Activated CD8-positive, alpha-beta T cell treated with anti-CD3 and anti-CD28 coated beads for 36 hours (primary cell): ENCODE measurements around the gene LYL1. TPM values are rescaled to one million over a fixed set of nuclear protein-coding genes. Genes with fewer than 3 reads are reported as not detected.

Experiments
- ATAC-seq: fragments of 200-7000 bp; cut with Tn5 transposase; one replicate; pipeline ENCODE4 v1.10.0; 2021; ENCODE audit warnings: mild to moderate bottlenecking, moderate library complexity
- CTCF ChIA-PET: fragments of 350-600 bp; sonication (Branson Sonifier 250); formaldehyde crosslinking; loops from one replicate; lab custom pipeline; 2021; ENCODE audit warnings: antibody characterized with exemption; lab: Charles Lee
- POLR2A ChIA-PET: fragments of 350-600 bp; sonication (Branson Sonifier 250); formaldehyde crosslinking; loops from one replicate; lab custom pipeline; 2021; ENCODE audit warnings: antibody characterized with exemption; lab: Charles Lee
- DNase-seq: peaks from one replicate; pipeline ENCODE4 v3.0.0-alpha.2; 2020
- H3K27ac Mint-ChIP-seq: one replicate; pipeline ENCODE4 v1.8.0; 2021; ENCODE audit warnings: mild to moderate bottlenecking, mixed read lengths
- H3K27me3 Mint-ChIP-seq: one replicate; pipeline ENCODE4 v1.8.0; 2021; ENCODE audit warnings: mixed read lengths
- H3K36me3 Mint-ChIP-seq: one replicate; pipeline ENCODE4 v1.8.0; 2021; ENCODE audit warnings: low read depth, mixed read lengths
- H3K4me1 Mint-ChIP-seq: one replicate; pipeline ENCODE4 v1.8.0; 2021; ENCODE audit warnings: low read depth, mixed read lengths
- H3K4me3 Mint-ChIP-seq: one replicate; pipeline ENCODE4 v1.8.0; 2021; ENCODE audit warnings: mild to moderate bottlenecking, moderate library complexity, mixed read lengths
- H3K9me3 Mint-ChIP-seq: one replicate; pipeline ENCODE4 v1.8.0; 2021; ENCODE audit warnings: mixed read lengths
- intact Hi-C: fragments of 100-400 bp; cut with micrococcal nuclease; formaldehyde crosslinking; loops from one replicate; pipeline ENCODE4 v1.10.0; 2022
- total RNA-seq, 2 experiments: library from RNA; stranded (reverse); gene quantifications; one replicate each; pipeline ENCODE4 v1.2.3, GENCODE V29; 2021
- TF ChIP-seq, protein P1 (sequence below): fragments of 200-600 bp; IDR thresholded peaks from one replicate; pipeline ENCODE4 v1.8.0; 2022; ENCODE audit warnings: antibody characterized with exemption, mild to moderate bottlenecking

LYL1 gene
- total RNA-seq, 2 experiments from 2014 or later = 3.9 to 4.8 TPM

DNA sequence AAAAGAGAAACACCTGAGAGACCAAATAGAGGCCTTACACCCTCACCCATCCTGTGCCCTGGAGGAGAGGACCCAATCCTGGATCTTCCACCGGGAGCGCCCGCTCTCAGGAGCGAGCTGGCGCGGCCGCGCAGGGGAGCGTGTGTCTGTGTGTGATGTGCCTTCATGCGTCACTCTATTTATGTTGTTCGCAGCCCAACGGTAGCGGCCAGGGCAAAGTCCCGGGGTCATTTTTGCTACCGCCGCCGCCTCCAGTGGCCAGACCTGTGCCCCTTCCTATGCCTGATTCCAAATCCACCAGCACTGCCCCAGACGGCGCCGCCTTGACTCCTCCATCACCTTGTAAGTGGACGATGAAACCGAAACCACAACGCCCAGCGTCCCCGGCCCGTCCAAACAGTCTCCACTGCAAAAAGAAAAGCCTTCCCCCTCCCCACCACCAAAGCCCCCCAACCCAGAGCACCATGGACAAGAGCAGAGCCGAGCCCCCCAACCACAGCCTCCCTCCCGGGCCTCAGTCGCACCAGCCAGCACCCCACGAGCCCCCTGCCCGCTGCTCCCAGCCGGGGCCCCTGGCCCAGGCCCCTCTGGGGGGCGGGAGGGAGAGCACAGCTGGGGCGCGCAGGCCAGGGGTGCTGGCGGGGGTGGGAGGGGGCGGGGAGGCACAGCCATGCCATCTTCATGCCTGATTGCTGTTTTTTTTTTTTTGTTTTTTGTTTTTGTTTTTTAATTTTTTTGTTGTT, 14.7 kb downstream of the LYL1 start:
- H3K9me3 Mint-ChIP-seq = no peaks in the 10 kb centered on the region
- intact Hi-C loops = no loop called here

GRCh38 chr19:13087295-13087694, 15.4 kb downstream of the LYL1 start:
- CTCF ChIA-PET = interaction anchor here (1.0 to 2.1 kb wide), 3 partner anchors 54 to 122 kb away, joined by 3 to 12 read pairs (median 5); no protein-coding TSS in a partner anchor
- intact Hi-C loops = no loop called here

More for the DNA sequence above, 14.7 kb downstream of the LYL1 start:
- Mint-ChIP-seq H3K4me3 (no peak overlapping the region), H3K27ac (no peak overlapping the region), H3K4me1 (no peaks in the 10 kb centered on the region), H3K36me3 (no peaks in the 10 kb centered on the region), H3K27me3 (no peaks in the 10 kb centered on the region)
- TF ChIP-seq, protein P1, sequence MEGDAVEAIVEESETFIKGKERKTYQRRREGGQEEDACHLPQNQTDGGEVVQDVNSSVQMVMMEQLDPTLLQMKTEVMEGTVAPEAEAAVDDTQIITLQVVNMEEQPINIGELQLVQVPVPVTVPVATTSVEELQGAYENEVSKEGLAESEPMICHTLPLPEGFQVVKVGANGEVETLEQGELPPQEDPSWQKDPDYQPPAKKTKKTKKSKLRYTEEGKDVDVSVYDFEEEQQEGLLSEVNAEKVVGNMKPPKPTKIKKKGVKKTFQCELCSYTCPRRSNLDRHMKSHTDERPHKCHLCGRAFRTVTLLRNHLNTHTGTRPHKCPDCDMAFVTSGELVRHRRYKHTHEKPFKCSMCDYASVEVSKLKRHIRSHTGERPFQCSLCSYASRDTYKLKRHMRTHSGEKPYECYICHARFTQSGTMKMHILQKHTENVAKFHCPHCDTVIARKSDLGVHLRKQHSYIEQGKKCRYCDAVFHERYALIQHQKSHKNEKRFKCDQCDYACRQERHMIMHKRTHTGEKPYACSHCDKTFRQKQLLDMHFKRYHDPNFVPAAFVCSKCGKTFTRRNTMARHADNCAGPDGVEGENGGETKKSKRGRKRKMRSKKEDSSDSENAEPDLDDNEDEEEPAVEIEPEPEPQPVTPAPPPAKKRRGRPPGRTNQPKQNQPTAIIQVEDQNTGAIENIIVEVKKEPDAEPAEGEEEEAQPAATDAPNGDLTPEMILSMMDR = no peak
- no peak for ATAC-seq
- POLR2A ChIA-PET = interaction anchor here (0.9 kb wide), 1 partner anchor 11 kb away, joined by 3 read pairs; no protein-coding TSS in a partner anchor
- DNase-seq = no peak
- CTCF ChIA-PET = interaction anchor here (1.0 to 2.1 kb wide), 3 partner anchors 55 to 122 kb away, joined by 3 to 12 read pairs (median 5); no protein-coding TSS in a partner anchor

DNA sequence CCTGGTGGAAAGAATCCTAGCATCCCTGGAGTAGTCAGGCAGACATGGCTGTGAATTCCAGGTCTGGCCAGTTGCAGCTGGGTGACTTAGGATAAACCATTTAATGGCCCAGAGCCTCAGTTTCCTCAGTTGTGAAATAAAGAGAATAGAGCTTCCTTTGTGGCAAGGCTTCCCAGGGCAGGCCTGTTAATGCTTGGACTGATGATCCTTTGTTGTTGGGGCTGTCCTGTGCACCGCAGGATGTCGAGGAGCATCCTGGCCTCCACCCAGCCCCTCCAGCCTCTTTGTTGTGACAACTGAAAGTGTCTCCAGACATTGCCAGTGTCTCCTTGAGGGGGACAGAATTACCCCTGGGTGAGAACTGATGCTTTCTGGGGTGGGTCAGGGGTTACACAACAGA, 16.3 kb downstream of the LYL1 start:
- DNase-seq = no peak
- no peak for ATAC-seq
- Mint-ChIP-seq H3K4me1 (no peaks in the 10 kb centered on the region), H3K36me3 (no peaks in the 10 kb centered on the region), H3K27me3 (no peaks in the 10 kb centered on the region), H3K9me3 (no peaks in the 10 kb centered on the region), H3K4me3 (no peak overlapping the region), H3K27ac (no peak overlapping the region)
- TF ChIP-seq, protein P1 = no peak
- ChIA-PET POLR2A (no interaction called here), CTCF (interaction anchor here (0.6 to 4.7 kb wide), 4 partner anchors 25 to 121 kb away, joined by 3 to 29 read pairs (median 16); no protein-coding TSS in a partner anchor)
- intact Hi-C loops = no loop called here

More at GRCh38 chr19:13087295-13087694, 15.4 kb downstream of the LYL1 start:
- no peak for ATAC-seq
- no peak for DNase-seq
- Mint-ChIP-seq H3K27ac (no peak overlapping the region), H3K36me3 (no peaks in the 10 kb centered on the region), H3K4me3 (no peak overlapping the region), H3K4me1 (no peaks in the 10 kb centered on the region), H3K9me3 (no peaks in the 10 kb centered on the region), H3K27me3 (no peaks in the 10 kb centered on the region)
- TF ChIP-seq, protein P1 = no peak
- POLR2A ChIA-PET = interaction anchor here (0.9 kb wide), 1 partner anchor 10 kb away, joined by 3 read pairs; no protein-coding TSS in a partner anchor

DNA sequence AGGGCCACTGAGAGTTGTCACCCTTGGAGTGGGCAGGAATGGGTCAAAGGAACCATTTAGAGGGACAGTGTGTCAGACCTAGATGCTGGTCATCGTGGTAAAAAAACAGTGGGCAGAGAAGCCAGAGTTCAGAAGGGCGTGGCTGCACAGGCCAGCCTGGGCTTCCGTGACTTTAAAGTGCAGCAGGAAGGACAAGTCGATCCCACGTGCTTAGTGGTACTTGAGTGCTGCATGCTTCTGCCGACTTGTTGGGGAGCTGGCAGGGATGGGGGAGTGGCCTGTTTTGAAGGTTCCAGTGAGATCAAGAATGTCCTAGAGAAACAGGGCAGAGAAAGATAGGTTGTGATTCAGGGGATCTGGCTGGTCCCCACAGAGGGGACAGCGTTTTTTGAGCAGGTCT, 17.0 kb downstream of the LYL1 start:
- no peaks in the 10 kb centered on the region for H3K27me3 Mint-ChIP-seq
- H3K4me3 Mint-ChIP-seq = no peak overlapping the region
- H3K4me1 Mint-ChIP-seq = no peaks in the 10 kb centered on the region
- H3K9me3 Mint-ChIP-seq = no peaks in the 10 kb centered on the region
- intact Hi-C loops = no loop called here
- no peak overlapping the region for H3K27ac Mint-ChIP-seq
- TF ChIP-seq, protein P1 = no peak
- ATAC-seq = no peak
- POLR2A ChIA-PET = no interaction called here
- CTCF ChIA-PET = interaction anchor here (0.6 to 4.7 kb wide), 5 partner anchors 9 to 120 kb away, joined by 3 to 29 read pairs (median 13); no protein-coding TSS in a partner anchor
- no peaks in the 10 kb centered on the region for H3K36me3 Mint-ChIP-seq
- no peak for DNase-seq

- Mint-ChIP-seq H3K27ac (no peak overlapping the region), H3K4me1 (no peaks in the 10 kb centered on the region), H3K4me3 (no peak overlapping the region), H3K36me3 (no peaks in the 10 kb centered on the region), H3K9me3 (no peaks in the 10 kb centered on the region), H3K27me3 (no peaks in the 10 kb centered on the region)
- CTCF ChIA-PET = interaction anchor here (1.2 to 4.7 kb wide), 4 partner anchors 11 to 119 kb away, joined by 3 to 29 read pairs (median 16); no protein-coding TSS in a partner anchor
- TF ChIP-seq, protein P1 = no peak
- no peak for ATAC-seq
- POLR2A ChIA-PET = no interaction called here
- DNase-seq = no peak
- intact Hi-C loops = no loop called here
These were observed 19.0 kb downstream of the LYL1 start for GRCh38 chr19:13083627-13084026.
